Muscle of leg (tissue), 11 donors: ENCODE measurements around the gene IRF3. TPM values are rescaled to one million over a fixed set of nuclear protein-coding genes. Genes with fewer than 3 reads are reported as not detected.
A peak's percentile ranks its signal among the peaks of the same experiment; 100 is the strongest.

Experiments used
- DNase-seq: peaks from one replicate; pipeline ENCODE4 v3.0.0; 2013
- H3K27ac ChIP-seq: one replicate; pipeline ENCODE4 v1.5.1; 2013; ENCODE audit warnings: mild to moderate bottlenecking, low read length, control low read depth
- H3K27me3 ChIP-seq: one replicate; pipeline ENCODE4 v1.6.1; 2013; ENCODE audit warnings: low read length; ENCODE audit not compliant: control insufficient read depth, insufficient read depth
- H3K36me3 ChIP-seq: one replicate; pipeline ENCODE4 v1.6.1; 2013; ENCODE audit warnings: low read length; ENCODE audit not compliant: control insufficient read depth, insufficient read depth
- H3K4me1 ChIP-seq: one replicate; pipeline ENCODE4 v1.6.1; 2013; ENCODE audit warnings: low read length; ENCODE audit not compliant: control insufficient read depth, insufficient read depth
- H3K4me3 ChIP-seq: one replicate; pipeline ENCODE4 v1.5.1; 2013; ENCODE audit warnings: low read length, control low read depth
- H3K9me3 ChIP-seq: replicated peaks from 2 replicates; pipeline ENCODE4 v1.6.1; 2013; ENCODE audit warnings: low read depth, low read length; ENCODE audit not compliant: control insufficient read depth
- WGBS: methylation state at CpG from one replicate; pipeline ENCODE4 v1.1.5; 2013; ENCODE audit warnings: missing lambda C conversion rate; ENCODE audit not compliant: insufficient coverage; 5-methylcytosine and 5-hydroxymethylcytosine counted together
- polyA plus RNA-seq, 8 donors: library from polyadenylated mRNA; unstranded; fragments of 120-200 nt; gene quantifications; one replicate each; pipeline versions ENCODE4 v1.2.1 to v1.2.3, GENCODE V29; 2013; ENCODE audit warnings: inconsistent platforms in 1 of 8, low replicate concordance in 1 of 8; ENCODE audit not compliant: insufficient read length in 8 of 8, insufficient read depth in 1 of 8
- total RNA-seq: library from RNA; stranded (reverse); fragments of 120-200 nt; gene quantifications from one replicate; pipeline ENCODE4 v1.2.4, GENCODE V29; 2013

IRF3 gene
- total and polyA plus RNA-seq, 9 donors, result 29.2 to 47.9 (median 38.3) TPM

DNA sequence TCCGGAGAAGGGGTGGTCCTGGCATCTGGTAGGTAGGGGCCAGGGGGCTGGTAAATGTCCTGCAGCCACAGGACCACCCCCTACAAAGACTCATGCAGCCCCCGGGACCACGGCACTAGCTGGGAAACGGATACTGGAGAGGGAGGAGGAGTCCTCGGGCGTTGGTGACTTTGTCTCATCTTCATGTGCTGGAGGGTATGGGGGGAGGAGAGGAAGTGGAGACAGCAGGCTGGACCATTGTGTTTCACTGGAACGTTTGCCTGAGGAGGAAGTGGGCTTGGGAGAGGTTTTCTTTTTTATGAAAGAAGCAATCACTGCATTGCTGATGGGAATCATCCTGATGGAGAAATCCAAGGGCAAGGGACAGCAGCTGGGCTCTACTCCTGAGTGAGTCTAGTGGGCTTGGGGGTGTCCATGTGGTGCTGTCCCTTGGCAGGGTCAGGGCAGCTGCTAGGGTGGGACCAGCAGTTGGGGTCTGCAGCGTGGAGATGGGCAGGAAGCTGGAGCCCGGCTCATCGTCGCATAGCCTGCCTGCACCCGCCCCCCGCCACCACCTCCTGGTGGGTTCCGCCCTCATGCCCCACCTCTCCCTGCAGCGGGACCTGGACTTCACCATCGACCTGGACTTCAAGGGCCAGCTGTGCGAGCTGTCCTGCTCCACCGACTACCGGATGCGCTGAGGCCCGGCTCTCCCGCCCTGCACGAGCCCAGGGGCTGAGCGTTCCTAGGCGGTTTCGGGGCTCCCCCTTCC, 22.1 kb upstream of the IRF3 start:
- WGBS, result 40% methylated on average over 13 of the region's 26 CpGs
- peaks cover 50% of the 10 kb centered on the region for H3K4me1 ChIP-seq
- H3K27ac ChIP-seq, result peak overlapping the region; percentile 84
- no peak overlapping the region for H3K4me3 ChIP-seq
- DNase-seq, result peak; percentile 49
- H3K9me3 ChIP-seq, result no peaks in the 10 kb centered on the region
- peaks cover 27% of the 10 kb centered on the region for H3K27me3 ChIP-seq
- H3K36me3 ChIP-seq, result peaks cover 53% of the 10 kb centered on the region

- 70% methylated on average over 8 of the region's 12 CpGs for WGBS
- peaks cover 50% of the 10 kb centered on the region for H3K4me1 ChIP-seq
These were observed 21.5 kb upstream of the IRF3 start for GRCh38 chr19:49687150-49687549.

GRCh38 chr19:49686503-49687088, 20.9 kb upstream of the IRF3 start:
- peaks cover 26% of the 10 kb centered on the region for H3K27me3 ChIP-seq
- H3K36me3 ChIP-seq, result peaks cover 64% of the 10 kb centered on the region
- no peaks in the 10 kb centered on the region for H3K9me3 ChIP-seq
- H3K27ac ChIP-seq, result peak overlapping the region; percentile 82
- WGBS, result 85% methylated on average over 12 of the region's 27 CpGs
- H3K4me3 ChIP-seq, result no peak overlapping the region
- H3K4me1 ChIP-seq, result peaks cover 47% of the 10 kb centered on the region
- DNase-seq, result no peak

More at GRCh38 chr19:49687150-49687549, 21.5 kb upstream of the IRF3 start:
- Histone ChIP-seq H3K27me3 (peaks cover 27% of the 10 kb centered on the region), H3K27ac (peak overlapping the region; percentile 82), H3K4me3 (no peak overlapping the region), H3K36me3 (peaks cover 58% of the 10 kb centered on the region), H3K9me3 (no peaks in the 10 kb centered on the region)
- DNase-seq, result no peak

GRCh38 chr19:49685845-49686332, 20.2 kb upstream of the IRF3 start:
- Histone ChIP-seq H3K4me1 (peaks cover 43% of the 10 kb centered on the region), H3K9me3 (no peaks in the 10 kb centered on the region), H3K27ac (peak overlapping the region; percentile 47), H3K36me3 (peaks cover 71% of the 10 kb centered on the region), H3K4me3 (no peak overlapping the region), H3K27me3 (peaks cover 20% of the 10 kb centered on the region)
- 68% methylated on average over 23 of the region's 23 CpGs for WGBS
- no peak for DNase-seq

DNA sequence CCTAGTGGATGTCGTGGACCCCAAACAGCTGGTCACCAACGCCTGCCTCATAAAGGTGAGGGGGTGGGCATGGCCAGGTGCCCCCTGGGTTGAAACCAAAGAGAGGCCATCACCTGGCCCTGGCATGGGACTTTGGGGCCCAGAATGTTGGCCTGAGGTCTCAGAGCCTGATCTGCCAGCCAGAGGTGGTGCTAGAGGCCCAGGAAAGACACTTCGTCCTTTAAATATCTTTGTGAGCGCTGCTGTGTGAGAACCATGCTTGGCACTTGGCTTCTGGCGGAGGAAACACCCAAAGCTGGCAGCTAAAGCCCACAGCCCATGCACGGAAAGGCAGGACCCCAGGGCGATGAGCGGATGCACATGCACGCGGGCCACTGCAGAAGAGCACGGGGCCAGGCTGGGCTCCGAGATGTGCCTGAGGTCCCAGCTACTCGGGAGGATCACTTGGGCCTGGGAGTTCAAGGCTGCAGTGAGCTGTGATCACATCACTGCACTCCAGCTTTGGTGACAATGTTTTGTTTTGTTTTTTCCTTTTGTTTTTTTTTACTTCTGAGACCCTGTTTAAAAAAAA, 19.4 kb upstream of the IRF3 start:
- WGBS, result 87% methylated on average over 13 of the region's 13 CpGs
- peaks cover 43% of the 10 kb centered on the region for H3K4me1 ChIP-seq

GRCh38 chr19:49684251-49684982, 18.8 kb upstream of the IRF3 start:
- H3K4me3 ChIP-seq, result no peak overlapping the region
- no peaks in the 10 kb centered on the region for H3K9me3 ChIP-seq
- no peak for DNase-seq
- WGBS, result 78% methylated on average over 34 of the region's 35 CpGs
- peaks cover 5% of the 10 kb centered on the region for H3K27me3 ChIP-seq
- no peak overlapping the region for H3K27ac ChIP-seq
- H3K36me3 ChIP-seq, result peaks cover 73% of the 10 kb centered on the region
- peaks cover 43% of the 10 kb centered on the region for H3K4me1 ChIP-seq

More for the DNA sequence above, 19.4 kb upstream of the IRF3 start:
- Histone ChIP-seq H3K36me3 (peaks cover 73% of the 10 kb centered on the region), H3K27ac (no peak overlapping the region), H3K4me3 (no peak overlapping the region), H3K9me3 (no peaks in the 10 kb centered on the region), H3K27me3 (peaks cover 12% of the 10 kb centered on the region)
- DNase-seq, result no peak

- H3K27ac ChIP-seq, result no peak overlapping the region
- 88% methylated on average over 18 of the region's 18 CpGs for WGBS
- DNase-seq, result no peak
- no peaks in the 10 kb centered on the region for H3K27me3 ChIP-seq
- peaks cover 70% of the 10 kb centered on the region for H3K36me3 ChIP-seq
- peaks cover 43% of the 10 kb centered on the region for H3K4me1 ChIP-seq
- H3K9me3 ChIP-seq, result no peaks in the 10 kb centered on the region
- no peak overlapping the region for H3K4me3 ChIP-seq
These were observed 18.2 kb upstream of the IRF3 start for GRCh38 chr19:49683814-49684250.

DNA sequence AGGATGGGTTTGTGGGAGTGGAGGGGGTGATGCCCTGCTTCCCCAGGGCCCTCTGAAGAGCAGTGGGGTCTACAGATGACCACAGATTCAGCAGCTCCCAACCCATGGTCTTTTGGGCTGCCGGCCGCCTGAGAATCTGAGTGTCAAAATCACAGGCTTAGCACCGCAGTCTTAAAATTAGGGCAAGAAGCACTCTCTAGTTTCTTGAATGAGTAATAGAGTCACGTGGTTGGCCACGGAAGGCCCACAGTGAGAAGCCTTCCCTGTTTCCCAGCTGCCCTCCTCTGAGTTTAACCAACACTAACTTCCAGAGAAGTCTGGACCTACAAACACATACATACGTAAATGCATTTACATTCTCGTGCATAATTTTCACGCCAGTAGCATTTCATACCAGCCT, 16.6 kb upstream of the IRF3 start:
- Histone ChIP-seq H3K27ac (no peak overlapping the region), H3K4me1 (peaks cover 50% of the 10 kb centered on the region), H3K4me3 (no peak overlapping the region), H3K36me3 (peaks cover 60% of the 10 kb centered on the region), H3K9me3 (no peaks in the 10 kb centered on the region), H3K27me3 (no peaks in the 10 kb centered on the region)
- DNase-seq, result no peak
- WGBS, result 90% methylated on average over 3 of the region's 8 CpGs

DNA sequence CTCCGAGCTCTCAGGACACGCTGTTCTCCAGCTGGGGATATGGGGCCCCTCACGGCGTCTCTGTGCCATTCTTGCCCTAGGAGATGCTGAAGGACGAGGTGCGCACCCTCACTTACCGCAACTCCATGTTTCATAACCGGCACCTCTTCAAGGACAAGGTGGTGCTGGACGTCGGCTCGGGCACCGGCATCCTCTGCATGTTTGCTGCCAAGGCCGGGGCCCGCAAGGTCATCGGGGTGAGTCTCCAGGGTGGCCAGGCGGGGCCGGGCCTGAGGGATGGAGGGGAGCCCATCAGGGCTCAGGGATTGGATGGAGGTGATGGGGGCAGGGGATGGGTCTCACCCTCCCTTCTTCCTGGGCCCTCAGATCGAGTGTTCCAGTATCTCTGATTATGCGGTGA, 16.2 kb upstream of the IRF3 start:
- H3K27me3 ChIP-seq, result no peaks in the 10 kb centered on the region
- peaks cover 55% of the 10 kb centered on the region for H3K36me3 ChIP-seq
- 94% methylated on average over 13 of the region's 19 CpGs for WGBS
- no peak overlapping the region for H3K4me3 ChIP-seq
- H3K4me1 ChIP-seq, result peaks cover 45% of the 10 kb centered on the region
- no peak for DNase-seq
- no peak overlapping the region for H3K27ac ChIP-seq
- H3K9me3 ChIP-seq, result no peaks in the 10 kb centered on the region
